ENCODE measurements around the gene ESYT3. TPM values are rescaled to one million over a fixed set of nuclear protein-coding genes. Genes with fewer than 3 reads are reported as not detected.
"Not testable (repeated sequence)": the region's sequence is repeated elsewhere in the genome, so short reads cannot be mapped to it uniquely, and the experiment has no call there.

The ESYT3 gene
- total and polyA plus RNA-seq, 12 donors, result 0.14 to 1.2 (median 0.21) TPM; not detected in 1

DNA sequence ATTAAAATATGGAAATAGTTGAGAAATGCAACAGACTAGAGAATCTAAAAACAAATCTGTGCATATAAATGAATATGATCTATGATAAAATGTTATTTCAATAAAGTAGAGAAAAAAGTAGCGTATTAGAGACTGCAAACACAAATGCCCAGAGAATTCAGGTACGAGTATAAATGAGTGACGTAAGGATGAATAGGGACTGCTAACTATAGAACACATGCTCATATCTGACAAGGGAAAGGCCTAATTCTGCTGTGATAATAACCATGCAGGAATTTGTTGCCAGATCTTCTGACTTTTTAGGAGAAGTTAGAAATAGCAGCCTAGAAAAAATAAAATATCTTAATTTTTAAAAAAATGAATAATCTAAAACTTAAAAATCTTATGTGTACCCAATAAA lies 73.1 kb downstream of the ESYT3 start:
- TF ChIP-seq POLR2A (IDR thresholded peaks at IDR 0.05), result no peak
- TF ChIP-seq, protein P1, sequence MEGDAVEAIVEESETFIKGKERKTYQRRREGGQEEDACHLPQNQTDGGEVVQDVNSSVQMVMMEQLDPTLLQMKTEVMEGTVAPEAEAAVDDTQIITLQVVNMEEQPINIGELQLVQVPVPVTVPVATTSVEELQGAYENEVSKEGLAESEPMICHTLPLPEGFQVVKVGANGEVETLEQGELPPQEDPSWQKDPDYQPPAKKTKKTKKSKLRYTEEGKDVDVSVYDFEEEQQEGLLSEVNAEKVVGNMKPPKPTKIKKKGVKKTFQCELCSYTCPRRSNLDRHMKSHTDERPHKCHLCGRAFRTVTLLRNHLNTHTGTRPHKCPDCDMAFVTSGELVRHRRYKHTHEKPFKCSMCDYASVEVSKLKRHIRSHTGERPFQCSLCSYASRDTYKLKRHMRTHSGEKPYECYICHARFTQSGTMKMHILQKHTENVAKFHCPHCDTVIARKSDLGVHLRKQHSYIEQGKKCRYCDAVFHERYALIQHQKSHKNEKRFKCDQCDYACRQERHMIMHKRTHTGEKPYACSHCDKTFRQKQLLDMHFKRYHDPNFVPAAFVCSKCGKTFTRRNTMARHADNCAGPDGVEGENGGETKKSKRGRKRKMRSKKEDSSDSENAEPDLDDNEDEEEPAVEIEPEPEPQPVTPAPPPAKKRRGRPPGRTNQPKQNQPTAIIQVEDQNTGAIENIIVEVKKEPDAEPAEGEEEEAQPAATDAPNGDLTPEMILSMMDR (IDR thresholded peaks at IDR 0.05), result no peak
- no peaks in the 10 kb centered on the region for H3K36me3 ChIP-seq (replicated peaks in 1 of 2)
- DNase-seq, result no peak
- no peak overlapping the region for H3K27ac ChIP-seq
- 94 to 98% (median 96%) methylated on average over 3 of the region's 3 CpGs for WGBS, 4 donors
- intact Hi-C loops (cut with DNase I), result no loop called here
- H3K27me3 ChIP-seq, result no peaks in the 10 kb centered on the region
- no peaks in the 10 kb centered on the region for H3K4me1 ChIP-seq (replicated peaks in 1 of 2)
- H3K4me3 ChIP-seq, result no peak overlapping the region
- H3K9me3 ChIP-seq (replicated peaks in 1 of 3), result no peaks in the 10 kb centered on the region

DNA sequence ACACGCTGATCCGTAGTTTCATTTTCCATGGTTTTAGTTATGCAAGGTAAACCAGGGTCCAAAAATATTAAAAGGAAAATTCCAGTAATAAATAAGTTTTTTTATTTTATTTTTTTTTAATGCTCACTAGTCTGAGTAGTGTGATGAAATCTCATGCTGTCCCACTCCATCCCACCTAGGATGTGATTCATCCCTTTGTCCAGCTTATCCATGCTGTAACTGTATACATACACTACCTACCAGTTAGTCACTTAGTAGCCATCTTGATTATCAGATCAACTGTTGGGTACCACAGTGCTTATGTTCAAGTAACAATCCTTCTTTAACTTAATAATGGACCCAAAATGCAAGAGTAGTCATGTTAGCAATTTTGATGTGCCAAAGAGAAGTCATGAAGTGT lies 75.2 kb downstream of the ESYT3 start:
- intact Hi-C loops (cut with DNase I), result no loop called here
- no peak for TF ChIP-seq POLR2A (IDR thresholded peaks at IDR 0.05)
- TF ChIP-seq, protein P1 (IDR thresholded peaks at IDR 0.05), result no peak
- no peak for DNase-seq
- Histone ChIP-seq H3K27me3 (no peaks in the 10 kb centered on the region), H3K27ac (no peak overlapping the region), H3K9me3 (replicated peaks in 1 of 3) (no peaks in the 10 kb centered on the region), H3K36me3 (replicated peaks in 1 of 2) (no peaks in the 10 kb centered on the region), H3K4me3 (no peak overlapping the region), H3K4me1 (replicated peaks in 1 of 2) (no peaks in the 10 kb centered on the region)
- WGBS, 4 donors, result 92 to 96% (median 96%) methylated on average over 2 of the region's 2 CpGs

DNA sequence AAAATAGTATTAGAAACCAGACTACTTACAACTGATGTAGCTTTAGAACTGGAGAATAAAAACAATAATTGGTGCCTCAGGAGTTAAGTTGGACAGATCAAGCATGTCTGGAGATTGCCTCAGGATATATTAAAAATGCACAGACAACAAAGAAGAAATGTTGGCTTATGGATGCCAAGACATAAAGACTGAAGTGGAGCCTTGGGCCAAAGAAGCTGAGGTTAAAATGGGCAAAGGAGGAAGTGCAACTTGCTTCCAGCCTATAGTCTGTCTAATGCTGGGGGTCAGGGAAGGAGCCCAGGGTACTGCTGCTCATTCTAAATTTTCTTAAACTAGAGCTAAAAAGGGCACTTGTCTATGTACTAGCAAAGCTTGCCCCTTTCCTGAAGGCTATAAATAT lies 77.5 kb downstream of the ESYT3 start:
- no peaks in the 10 kb centered on the region for H3K9me3 ChIP-seq (replicated peaks in 1 of 3)
- H3K36me3 ChIP-seq (replicated peaks in 1 of 2), result no peaks in the 10 kb centered on the region
- H3K27me3 ChIP-seq, result no peaks in the 10 kb centered on the region
- no peak for DNase-seq
- no peak overlapping the region for H3K4me3 ChIP-seq
- H3K27ac ChIP-seq, result no peak overlapping the region
- intact Hi-C loops (cut with DNase I), result no loop called here
- H3K4me1 ChIP-seq (replicated peaks in 1 of 2), result no peaks in the 10 kb centered on the region
- TF ChIP-seq POLR2A (IDR thresholded peaks at IDR 0.05), result no peak
- TF ChIP-seq, protein P1 (IDR thresholded peaks at IDR 0.05), result no peak

DNA sequence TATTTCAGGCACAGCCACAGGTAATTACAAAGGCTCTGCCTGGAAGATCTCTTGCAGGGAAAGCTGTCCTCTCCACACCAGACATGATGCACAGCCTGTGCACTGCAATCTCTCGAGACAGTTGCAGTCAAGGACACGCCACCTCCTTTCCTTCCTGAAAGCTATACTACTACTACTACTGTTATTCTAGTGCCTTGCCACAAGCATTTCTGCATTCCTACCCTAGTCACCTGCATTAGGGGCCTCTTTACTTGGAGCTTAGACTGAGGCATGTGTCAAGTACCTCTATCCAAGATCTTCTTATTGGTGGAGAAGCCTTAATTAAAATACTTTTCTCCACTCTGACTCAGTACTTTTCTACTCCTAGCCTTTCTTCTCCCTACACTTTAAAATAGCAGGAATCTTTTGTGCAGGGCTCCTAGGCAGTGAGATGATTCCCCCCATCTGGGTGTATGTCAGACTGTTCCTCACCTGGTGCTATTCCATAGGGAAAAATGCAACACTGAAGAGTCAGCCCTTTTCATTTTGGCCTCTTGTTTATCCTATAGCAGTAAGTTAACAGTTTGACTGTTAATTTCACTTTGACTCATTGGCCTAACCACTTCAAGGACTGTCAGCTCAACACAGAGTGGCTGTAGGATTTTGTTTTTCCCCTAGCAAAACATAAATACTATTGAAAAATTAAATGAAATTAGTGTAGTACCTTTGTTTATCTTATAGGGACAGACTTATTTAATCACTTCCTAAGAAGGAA lies 78.9 kb downstream of the ESYT3 start:
- Histone ChIP-seq H3K27me3 (no peaks in the 10 kb centered on the region), H3K4me1 (replicated peaks in 1 of 2) (no peaks in the 10 kb centered on the region), H3K9me3 (replicated peaks in 1 of 3) (no peaks in the 10 kb centered on the region), H3K27ac (no peak overlapping the region), H3K36me3 (replicated peaks in 1 of 2) (no peaks in the 10 kb centered on the region), H3K4me3 (no peak overlapping the region)
- TF ChIP-seq, protein P1 (IDR thresholded peaks at IDR 0.05), result no peak
- TF ChIP-seq POLR2A (IDR thresholded peaks at IDR 0.05), result no peak
- intact Hi-C loops (cut with DNase I), result no loop called here
- WGBS, 4 donors, result 53 to 72% (median 62%) methylated on average over 2 of the region's 2 CpGs
- DNase-seq, result no peak

DNA sequence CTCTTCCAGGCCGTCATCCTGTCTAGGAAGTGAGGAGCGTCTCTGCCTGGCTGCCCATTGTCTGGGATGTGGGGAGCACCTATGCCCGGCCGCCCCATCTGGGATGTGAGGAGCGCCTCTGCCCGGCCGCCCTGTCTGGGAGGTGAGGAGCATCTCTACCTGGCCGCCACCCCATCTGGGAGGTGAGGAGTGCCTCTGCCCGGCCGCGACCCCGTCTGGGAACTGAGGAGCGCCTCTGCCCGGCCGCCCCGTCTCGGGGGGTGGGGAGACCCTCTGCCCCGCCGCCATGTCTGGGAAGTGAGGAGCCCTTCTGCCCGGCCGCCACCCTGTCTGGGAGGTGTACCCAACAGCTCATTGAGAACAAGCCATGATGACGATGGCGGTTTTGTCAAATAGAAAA lies 87.0 kb downstream of the ESYT3 start:
- H3K27me3 ChIP-seq; H3K36me3 ChIP-seq (replicated peaks in 1 of 2); DNase-seq; H3K9me3 ChIP-seq (replicated peaks in 1 of 3); H3K4me3 ChIP-seq; intact Hi-C loops (cut with DNase I); H3K4me1 ChIP-seq (replicated peaks in 1 of 2); H3K27ac ChIP-seq: not testable (repeated sequence)
- WGBS, 4 donors, result 96 to 99% (median 98%) methylated on average over 11 to 23 of the region's 23 CpGs
